Lung (tissue), 16 donors: Measurements from ENCODE around the gene ZSWIM3. TPM values are rescaled to one million over a fixed set of nuclear protein-coding genes. Genes with fewer than 3 reads are reported as not detected.

Experiments used
- ATAC-seq: fragments of 200-7000 bp; cut with Tn5 transposase; one replicate; pipeline ENCODE4 v1.9.1; 2020; ENCODE audit warnings: moderate number of reproducible peaks; ENCODE audit not compliant: insufficient read depth, low FRiP score
- DNase-seq, 3 donors: peaks; one replicate each; pipeline ENCODE4 v3.0.0-alpha.2; 2013 to 2017
- H3K27ac ChIP-seq, 2 donors: one replicate each; pipeline ENCODE4 v1.5.1; 2013; ENCODE audit warnings: mild to moderate bottlenecking in 2 of 2, moderate library complexity in 2 of 2, control low read depth in 1 of 2, inconsistent platforms in 1 of 2, low read depth in 1 of 2, low read length in 1 of 2
- H3K27me3 ChIP-seq, 3 donors: one replicate each; pipeline ENCODE4 v1.5.1; 2013; ENCODE audit warnings: low read length in 2 of 3; ENCODE audit not compliant: control insufficient read depth in 3 of 3, insufficient read depth in 3 of 3
- H3K36me3 ChIP-seq, 4 donors: one replicate each; pipeline ENCODE4 v1.5.1; 2013; ENCODE audit warnings: low read length in 4 of 4, mild to moderate bottlenecking in 1 of 4, moderate library complexity in 1 of 4; ENCODE audit not compliant: control insufficient read depth in 4 of 4, insufficient read depth in 4 of 4
- H3K4me1 ChIP-seq, 5 donors: one replicate each; pipeline ENCODE4 v1.5.1; 2013; ENCODE audit warnings: low read length in 5 of 5, mild to moderate bottlenecking in 2 of 5, moderate library complexity in 1 of 5; ENCODE audit not compliant: control insufficient read depth in 5 of 5, insufficient read depth in 5 of 5
- H3K4me3 ChIP-seq: one replicate; pipeline ENCODE4 v1.5.1; 2013; ENCODE audit warnings: mild to moderate bottlenecking, control low read depth, moderate library complexity
- H3K9ac ChIP-seq, 2 donors: one replicate each; pipeline ENCODE4 v1.5.1; 2013; ENCODE audit warnings: low read length in 2 of 2, control low read depth in 1 of 2; ENCODE audit not compliant: insufficient read depth in 1 of 2
- H3K9me3 ChIP-seq, 4 donors: one replicate each; pipeline ENCODE4 v1.5.1; 2013; ENCODE audit warnings: low read length in 3 of 4, mild to moderate bottlenecking in 1 of 4, moderate library complexity in 1 of 4; ENCODE audit not compliant: control insufficient read depth in 4 of 4, insufficient read depth in 3 of 4
- CTCF ChIP-seq: IDR thresholded peaks from 2 replicates; pipeline ENCODE4 v1.5.1; 2012; ENCODE audit warnings: mild to moderate bottlenecking; ENCODE audit errors: control extremely low read depth, extremely low read depth
- WGBS, 2 donors: extraction: QIAGEN DNeasy Blood & Tissue Kit; methylation state at CpG; one replicate each; pipeline ENCODE4 v1.1.7; 2013; 5-methylcytosine and 5-hydroxymethylcytosine counted together
- long read RNA-seq, 5 donors: transcript quantifications; one replicate each; lab custom pipeline, GENCODE V29; 2026
- polyA plus RNA-seq, 2 donors: library from polyadenylated mRNA; stranded (reverse); fragments of 200-250 nt; gene quantifications; one replicate each; pipeline ENCODE4 v1.2.1, GENCODE V29; 2013
- total RNA-seq, 2 donors: library from RNA; depleted of rRNA in 1 of 2; stranded (reverse); fragments of >200 nt in 1 of 2; gene quantifications; one replicate each; pipeline ENCODE4 v1.2.1, GENCODE V29; 2014 to 2021
- donor health status: control.
- donor health status: control.
- donor health status: Bipolar disorder and iron deficiency.
- donor health status: healthy.
- donor health status: DM: yes; HTN: yes; CAD: no.

Gene ZSWIM3
- 1 to 10 TPM; 3.7 to 5.2 TPM for total RNA-seq
- 1 to 10 TPM; 1.7 to 3.0 TPM for polyA plus RNA-seq
- long read RNA-seq, donor 1, partial matches to known transcripts: 0 of 4 reads
- long read RNA-seq, donor 1, other reads (novel, unspliced or antisense): 0 of 4 reads
- long read RNA-seq, donor 2, partial matches to known transcripts: 0 of 2 reads
- long read RNA-seq, donor 2, other reads (novel, unspliced or antisense): 0 of 2 reads
- long read RNA-seq, donor 3: 0 reads
- long read RNA-seq, donor 4, partial matches to known transcripts: 0 of 3 reads
- long read RNA-seq, donor 4, other reads (novel, unspliced or antisense): 0 of 3 reads
- long read RNA-seq, donor 5, partial matches to known transcripts: 0 of 1 reads
- long read RNA-seq, donor 5, other reads (novel, unspliced or antisense): 0 of 1 reads

- WGBS, 2 donors: 0% methylated on average over 35 to 36 of the region's 36 CpGs
Measured at GRCh38 chr20:45857114-45857881, at the start of gene ZSWIM3, which contains the start of gene ACOT8. Gene ZSWIM3, plus strand, starts transcription at chr20:45857614. Its CDS starts 212 bp downstream, at chr20:45857826. Gene ACOT8, minus strand, starts transcription at chr20:45857392. Its CDS starts 77 bp downstream, at chr20:45857315.

DNA sequence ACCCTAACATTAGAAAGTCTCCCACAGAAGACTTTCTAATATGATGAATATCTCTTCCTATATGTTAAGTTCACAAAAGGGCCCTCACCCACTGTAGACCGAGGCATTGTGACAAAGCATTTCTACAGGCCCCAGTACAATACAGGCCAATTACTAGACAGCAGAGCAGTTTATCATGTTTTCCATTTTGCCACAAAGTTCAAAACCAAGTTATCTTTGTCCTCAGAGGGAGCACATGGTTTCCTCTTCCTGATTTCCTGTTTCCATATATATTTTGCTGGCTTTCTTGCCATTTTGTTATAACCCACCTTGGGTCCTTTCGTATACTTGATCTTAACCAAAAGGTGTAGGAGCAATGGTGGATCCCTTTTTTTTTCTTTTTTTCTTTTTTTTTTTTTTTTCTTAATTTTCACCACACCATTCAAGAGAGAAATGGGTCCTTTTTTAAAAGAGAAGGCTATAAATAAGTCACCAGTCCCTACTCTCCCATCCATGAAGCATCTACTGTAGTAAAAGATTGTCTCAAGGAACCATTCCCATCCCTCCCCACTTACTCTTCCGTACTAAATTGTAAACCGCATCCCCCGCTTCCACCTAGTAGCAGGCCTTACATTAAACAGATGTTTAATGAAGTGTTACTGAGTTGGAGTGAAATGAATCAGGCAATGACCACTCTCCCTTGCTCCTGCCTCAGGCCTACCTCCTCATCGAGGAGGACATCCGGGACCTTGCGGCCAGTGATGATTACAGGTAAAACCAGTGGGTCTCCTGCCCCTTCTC is 47.0 kb upstream of the ZSWIM3 start:
- peaks cover 0 to 18% (median 0%) of the 10 kb centered on the region in 5 donors for H3K4me1 ChIP-seq
- H3K27me3 ChIP-seq: no peaks in the 10 kb centered on the region
- 87 to 89% methylated on average over 8 of the region's 8 CpGs for WGBS, 2 donors
- no peaks in the 10 kb centered on the region for H3K9me3 ChIP-seq
- DNase-seq: no peak
- H3K4me3 ChIP-seq: no peak overlapping the region
- no peak for TF ChIP-seq CTCF
- no peak overlapping the region for H3K9ac ChIP-seq
- no peak overlapping the region for H3K27ac ChIP-seq
- no peak for ATAC-seq
- peaks cover 7 to 40% (median 24%) of the 10 kb centered on the region in 4 donors for H3K36me3 ChIP-seq

More at GRCh38 chr20:45857114-45857881, at the start of gene ZSWIM3, which contains the start of gene ACOT8:
- Histone ChIP-seq H3K9ac (peak within 1 kb of the TSS; percentile 55 to 67), H3K4me3 (peak within 1 kb of the TSS; percentile 92), H3K27ac (peak within 1 kb of the TSS; percentile 77 to 81), H3K9me3 (no peaks in the 10 kb centered on the region), H3K36me3 (peaks cover 0 to 8% (median 3%) of the 10 kb centered on the region in 4 donors), H3K4me1 (peaks cover 2 to 19% (median 13%) of the 10 kb centered on the region in 5 donors), H3K27me3 (no peaks in the 10 kb centered on the region)
- no peak for TF ChIP-seq CTCF
- ATAC-seq: peak; percentile 99
- DNase-seq: peak; percentile 98 to 100 (median 100)

- ATAC-seq (peak; percentile 99), DNase-seq (peak; percentile 98 to 100 (median 100))
- Histone ChIP-seq H3K4me3 (peak within 1 kb of the TSS; percentile 57), H3K27me3 (no peaks in the 10 kb centered on the region), H3K27ac (no peak within 1 kb of the TSS), H3K36me3 (peaks cover 5 to 30% (median 14%) of the 10 kb centered on the region in 4 donors), H3K9me3 (no peaks in the 10 kb centered on the region), H3K4me1 (peaks cover 0 to 21% (median 0%) of the 10 kb centered on the region in 5 donors), H3K9ac (peak within 1 kb of the TSS in 1 of 2 donors; percentile 15)
- TF ChIP-seq CTCF: no peak
- WGBS, 2 donors: 1 to 3% methylated on average over 65 of the region's 65 CpGs
Measured at GRCh38 chr20:45812157-45813005, 45.0 kb upstream of the ZSWIM3 start, which contains the start of gene UBE2C. Gene UBE2C, plus strand, starts transcription at chr20:45812644. Its CDS starts 52 bp downstream, at chr20:45812696.
